K562 (cell line): ENCODE measurements around the gene MRPL55. TPM values are rescaled to one million over a fixed set of nuclear protein-coding genes. Genes with fewer than 3 reads are reported as not detected.

Experiments
- ATAC-seq: fragments of 200-7000 bp; cut with Tn5 transposase; 3 replicates; pipeline ENCODE4 v1.9.1; 2020; ENCODE audit warnings: moderate library complexity
- BruUV-seq: library from RNA; stranded (reverse); fragments of 400-500 nt; replicated peaks from 2 replicates; lab custom pipeline; 2021; lab: Mats Ljungman, UMichigan
- CTCF ChIA-PET: fragments of 300-600 bp; formaldehyde crosslinking; extraction: SDS; loops from one replicate; lab custom pipeline; 2021; ENCODE audit warnings: low intra/inter-chr PET ratio; lab: Yijun Ruan, JAX
- POLR2A ChIA-PET: fragments of 300-600, 350-650 bp; sonication (Branson Sonifier 250); formaldehyde crosslinking; extraction: SDS; loops from one replicate; lab custom pipeline; 2021; ENCODE audit warnings: antibody characterized with exemption, inconsistent platforms; lab: Yijun Ruan, JAX
- DNase-seq, 4 experiments: peaks; one replicate each; pipeline versions ENCODE4 v3.0.0 to v3.0.0-alpha.2; 2011 to 2018; ENCODE audit warnings: low spot score in 3 of 4, mixed read lengths in 3 of 4; ENCODE audit errors: extremely low read depth in 1 of 4
- FAIRE-seq: peaks from 2 replicates; lab custom pipeline; 2011; peaks lifted over from hg19 to GRCh38; lab: Jason Lieb, UNC
- H2AFZ ChIP-seq: 2 replicates; pipeline ENCODE4 v1.6.0; 2011; ENCODE audit warnings: low read depth, low read length, control low read depth, inconsistent platforms
- H3K27ac ChIP-seq: fragments of 200-600 bp; 3 replicates; pipeline ENCODE4 v1.8.0; 2011; ENCODE audit warnings: low read depth, mild to moderate bottlenecking, control low read depth, inconsistent platforms, low read length, moderate library complexity, mixed read lengths; ENCODE audit errors: extremely low read depth
- H3K27me3 ChIP-seq, 2 experiments: fragments of 300-600 bp in 1 of 2; 2 replicates in 1 of 2; 3 replicates in 1 of 2; pipeline versions ENCODE4 v1.6.0 to v1.8.0; 2011; ENCODE audit warnings: inconsistent platforms in 2 of 2, low read length in 2 of 2, mild to moderate bottlenecking in 1 of 2, mixed read lengths in 1 of 2, moderate library complexity in 1 of 2; ENCODE audit not compliant: control insufficient read depth in 2 of 2, insufficient read depth in 2 of 2
- H3K36me3 ChIP-seq: fragments of 300-600 bp; 3 replicates; pipeline ENCODE4 v1.8.0; 2011; ENCODE audit warnings: mild to moderate bottlenecking, low read length, inconsistent platforms; ENCODE audit not compliant: control insufficient read depth, insufficient read depth
- H3K4me1 ChIP-seq, 2 experiments: fragments of 200-600 bp in 1 of 2; replicated peaks in 1 of 2; 2 replicates in 1 of 2; 3 replicates in 1 of 2; pipeline versions ENCODE4 v1.5.1 to v1.8.0; 2011; ENCODE audit warnings: inconsistent platforms in 2 of 2, low read length in 2 of 2, mild to moderate bottlenecking in 1 of 2, mixed read lengths in 1 of 2, moderate library complexity in 1 of 2; ENCODE audit not compliant: control insufficient read depth in 2 of 2, insufficient read depth in 2 of 2
- H3K4me2 ChIP-seq: 2 replicates; pipeline ENCODE4 v1.6.1; 2011; ENCODE audit warnings: low read length, control low read depth, inconsistent platforms, mixed read lengths; ENCODE audit not compliant: insufficient read depth
- H3K4me3 ChIP-seq: fragments of 200-600 bp; sonication (generic), shearing (Covaris generic); 2 replicates; pipeline ENCODE4 v1.5.1; 2016; ENCODE audit warnings: control low read depth, inconsistent platforms
- H3K79me2 ChIP-seq: fragments of 200-600 bp; 3 replicates; pipeline ENCODE4 v1.8.0; 2011; ENCODE audit warnings: low read length, inconsistent platforms; ENCODE audit not compliant: control insufficient read depth, insufficient read depth
- H3K9ac ChIP-seq, 2 experiments: 2 replicates each; pipeline versions ENCODE4 v1.6.0 to v1.6.1; 2011; ENCODE audit warnings: low read depth in 2 of 2, low read length in 2 of 2, control low read depth in 1 of 2, inconsistent platforms in 1 of 2, mild to moderate bottlenecking in 1 of 2, mixed read lengths in 1 of 2; ENCODE audit not compliant: insufficient read depth in 1 of 2
- H3K9me1 ChIP-seq: one replicate; pipeline ENCODE4 v1.6.0; 2011; ENCODE audit warnings: inconsistent platforms, mild to moderate bottlenecking, low read length, moderate library complexity; ENCODE audit not compliant: control insufficient read depth, insufficient read depth
- H3K9me3 ChIP-seq: replicated peaks from 2 replicates; pipeline ENCODE4 v1.5.1; 2011; ENCODE audit warnings: low read depth, low read length, inconsistent platforms; ENCODE audit not compliant: control insufficient read depth, insufficient read depth
- H4K20me1 ChIP-seq: replicated peaks from 2 replicates; pipeline ENCODE4 v1.6.1; 2011; ENCODE audit warnings: low read length, inconsistent platforms, mixed read lengths; ENCODE audit not compliant: control insufficient read depth, insufficient read depth
- EGR1 ChIP-seq: fragments of 450-650 bp; conservative IDR thresholded peaks from 2 replicates; pipeline ENCODE4 v1.6.1; 2017; ENCODE audit warnings: mild to moderate bottlenecking
- PKNOX1 ChIP-seq: fragments of 450-650 bp; IDR thresholded peaks from 2 replicates; pipeline ENCODE4 v1.6.1; 2016
- RBM17 ChIP-seq: fragments of 200-400 bp; formaldehyde crosslinking; IDR thresholded peaks from 2 replicates; pipeline ENCODE4 v1.6.1; 2017; ENCODE audit warnings: low read depth, mild to moderate bottlenecking, low read length, borderline replicate concordance
- TAF1 ChIP-seq: IDR thresholded peaks from 2 replicates; pipeline ENCODE4 v1.6.1; 2011; ENCODE audit warnings: mild to moderate bottlenecking, low read length, moderate library complexity; ENCODE audit not compliant: insufficient read depth, control insufficient read depth, severe bottlenecking; ENCODE audit errors: extremely low read depth
- TFAM ChIP-seq: fragments of 250-450 bp; sonication (Bioruptor Pico); conservative IDR thresholded peaks from 2 replicates; pipeline ENCODE4 v1.5.0; 2021; ENCODE audit warnings: mild to moderate bottlenecking, moderate library complexity
- ZNF830 ChIP-seq: fragments of 250-450 bp; sonication (Bioruptor Pico); IDR thresholded peaks from 2 replicates; pipeline ENCODE4 v1.5.0; 2021; ENCODE audit warnings: mild to moderate bottlenecking
- WGBS: fragments of 100-300 bp; shearing (Covaris generic); methylation state at CpG from one replicate; pipeline ENCODE4 v1.1.6; 2016; ENCODE audit warnings: low coverage, mixed read lengths; ENCODE audit not compliant: insufficient coverage; ENCODE audit errors: missing lambda C conversion rate; 5-methylcytosine and 5-hydroxymethylcytosine counted together
- in situ Hi-C: fragments of 300-500 bp; cut with MboI; formaldehyde crosslinking; loops from 4 replicates; pipeline ENCODE4 v1.15.0; 2018; ENCODE audit warnings: inconsistent platforms, mixed read lengths
- intact Hi-C: fragments of 100-400 bp; cut with micrococcal nuclease; formaldehyde crosslinking; loops from 2 replicates; pipeline ENCODE4 v1.14.2; 2022
- polyA plus RNA-seq, 8 experiments: library from polyadenylated mRNA; depleted of rRNA in 4 of 8; stranded (reverse) in 5 of 8; unstranded in 3 of 8; fragments of >200 nt; fragmentation: Nextera tagmentation in 2 of 8; fragmentation: Illumina TruSeq in 1 of 8; extraction: Ambion mirVana in 2 of 8; extraction: Trizol in 1 of 8; gene quantifications; 2 replicates each; pipeline versions ENCODE4 v1.2.1 to v1.2.3, GENCODE V29; 2011 to 2014; ENCODE audit warnings: inconsistent platforms in 1 of 8, missing spikeins in 1 of 8
- total RNA-seq, 7 experiments: library from RNA; depleted of rRNA in 6 of 7; stranded (reverse); fragments of >200 nt in 6 of 7; fragmentation: Illumina TruSeq in 2 of 7; extraction: Trizol in 2 of 7; gene quantifications; 2 replicates each; pipeline versions ENCODE4 v1.2.1 to v1.2.3, GENCODE V29; 2011 to 2021; ENCODE audit warnings: low replicate concordance in 1 of 7

Gene MRPL55
- total and polyA plus RNA-seq, 9 of the 15 experiments (the other 6 are each of a cell fraction or from before 2014, with no cell fraction given), result 34.9 to 228 (median 81.0) TPM

- Histone ChIP-seq H3K36me3 (no peaks in the 10 kb centered on the region; the same call in 2 of the 3 replicates), H3K4me2 (no peak overlapping the region), H3K4me1 (peaks cover 5 to 64% of the 10 kb centered on the region in 2 experiments; a peak in 4 of 5 replicates), H3K27me3 (no peaks in the 10 kb centered on the region), H3K79me2 (peaks cover 3% of the 10 kb centered on the region; the same call in 1 of the 3 replicates), H3K9ac (peak overlapping the region in 1 of 2 experiments; percentile 46; a peak in 1 of 4 replicates), H4K20me1 (no peaks in the 10 kb centered on the region; the same call in none of the 2 replicates), H3K9me3 (no peaks in the 10 kb centered on the region), H2AFZ (no peak overlapping the region), H3K4me3 (no peak overlapping the region), H3K9me1 (no peaks in the 10 kb centered on the region), H3K27ac (no peak overlapping the region)
- in situ Hi-C loops (no loop called here), intact Hi-C loops (no loop called here)
- ATAC-seq (0 out of 3 replicates have a peak, but pooled peaks have one; percentile 3), DNase-seq (no peak), FAIRE-seq (peak; percentile 19)
- TF ChIP-seq ZNF830 (CRISPR knock-in tag) (no peak), RBM17 (no peak), PKNOX1 (no peak), EGR1 (peak; percentile 58), TFAM (CRISPR knock-in tag) (no peak), TAF1 (no peak)
- ChIA-PET CTCF (no interaction called here), POLR2A (interaction anchor here (1.0 to 1.4 kb wide), 2 partner anchors 10 to 12 kb away, joined by 4 to 5 read pairs; partner anchors contain the start of gene IBA57)
- BruUV-seq, result no TSS peak
- WGBS, result 55% methylated on average over 20 of the region's 20 CpGs
Measured at GRCh38 chr1:228154670-228155571, 45.8 kb upstream of the MRPL55 start.
